RWPE2 (cell line): ENCODE results near the gene BICDL1.
A peak's percentile ranks its signal among the peaks of the same experiment; 100 is the strongest.

ENCODE experiments used
- ATAC-seq: fragments of 200-7000 bp; cut with Tn5 transposase; 3 replicates; pipeline ENCODE4 v1.9.1; 2021; ENCODE audit warnings: low read depth
- DNase-seq: peaks from one replicate; pipeline ENCODE4 v3.0.0-alpha.2; 2020; ENCODE audit warnings: low spot score
- H3K27ac ChIP-seq: fragments of 450-650 bp; 2 replicates; pipeline ENCODE4 v1.5.1; 2017; ENCODE audit warnings: mild to moderate bottlenecking; ENCODE audit not compliant: poor library complexity, severe bottlenecking
- H3K27me3 ChIP-seq: fragments of 250-450 bp; sonication (Bioruptor Pico); 2 replicates; pipeline ENCODE4 v1.5.1; 2021; ENCODE audit warnings: mild to moderate bottlenecking, moderate library complexity; ENCODE audit not compliant: insufficient read depth, poor library complexity, severe bottlenecking
- H3K36me3 ChIP-seq: fragments of 250-450 bp; sonication (Bioruptor Pico); 2 replicates; pipeline ENCODE4 v1.5.1; 2020; ENCODE audit warnings: low read depth, mild to moderate bottlenecking, moderate library complexity
- H3K4me1 ChIP-seq: fragments of 250-450 bp; sonication (Bioruptor Pico); 2 replicates; pipeline ENCODE4 v1.5.1; 2021; ENCODE audit warnings: mild to moderate bottlenecking, moderate library complexity; ENCODE audit not compliant: insufficient read depth, poor library complexity, severe bottlenecking
- H3K4me3 ChIP-seq: fragments of 250-450 bp; sonication (Bioruptor Pico); 2 replicates; pipeline ENCODE4 v1.5.1; 2021; ENCODE audit warnings: mild to moderate bottlenecking, moderate library complexity; ENCODE audit not compliant: severe bottlenecking
- H3K9me3 ChIP-seq: fragments of 250-450 bp; sonication (Bioruptor Pico); 2 replicates; pipeline ENCODE4 v1.5.1; 2021; ENCODE audit warnings: mild to moderate bottlenecking, moderate library complexity; ENCODE audit not compliant: severe bottlenecking
- TF ChIP-seq, protein P1 (sequence below): fragments of 450-650 bp; IDR thresholded peaks from one replicate; pipeline ENCODE4 v1.5.1; 2017; ENCODE audit warnings: mild to moderate bottlenecking, moderate library complexity; ENCODE audit not compliant: poor library complexity, severe bottlenecking

Gene BICDL1

GRCh38 chr12:120119271-120119973 lies 130.4 kb downstream of the BICDL1 start:
- no peak overlapping the region for H3K4me3 ChIP-seq
- DNase-seq: no peak
- H3K9me3 ChIP-seq: no peaks in the 10 kb centered on the region
- no peak for ATAC-seq
- H3K27ac ChIP-seq: peak overlapping the region; percentile 67
- TF ChIP-seq, protein P1, sequence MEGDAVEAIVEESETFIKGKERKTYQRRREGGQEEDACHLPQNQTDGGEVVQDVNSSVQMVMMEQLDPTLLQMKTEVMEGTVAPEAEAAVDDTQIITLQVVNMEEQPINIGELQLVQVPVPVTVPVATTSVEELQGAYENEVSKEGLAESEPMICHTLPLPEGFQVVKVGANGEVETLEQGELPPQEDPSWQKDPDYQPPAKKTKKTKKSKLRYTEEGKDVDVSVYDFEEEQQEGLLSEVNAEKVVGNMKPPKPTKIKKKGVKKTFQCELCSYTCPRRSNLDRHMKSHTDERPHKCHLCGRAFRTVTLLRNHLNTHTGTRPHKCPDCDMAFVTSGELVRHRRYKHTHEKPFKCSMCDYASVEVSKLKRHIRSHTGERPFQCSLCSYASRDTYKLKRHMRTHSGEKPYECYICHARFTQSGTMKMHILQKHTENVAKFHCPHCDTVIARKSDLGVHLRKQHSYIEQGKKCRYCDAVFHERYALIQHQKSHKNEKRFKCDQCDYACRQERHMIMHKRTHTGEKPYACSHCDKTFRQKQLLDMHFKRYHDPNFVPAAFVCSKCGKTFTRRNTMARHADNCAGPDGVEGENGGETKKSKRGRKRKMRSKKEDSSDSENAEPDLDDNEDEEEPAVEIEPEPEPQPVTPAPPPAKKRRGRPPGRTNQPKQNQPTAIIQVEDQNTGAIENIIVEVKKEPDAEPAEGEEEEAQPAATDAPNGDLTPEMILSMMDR: no peak
- peaks cover 24% of the 10 kb centered on the region for H3K4me1 ChIP-seq
- H3K36me3 ChIP-seq: peaks cover 11% of the 10 kb centered on the region
- no peaks in the 10 kb centered on the region for H3K27me3 ChIP-seq

GRCh38 chr12:120121343-120121742 lies 132.3 kb downstream of the BICDL1 start:
- peaks cover 18% of the 10 kb centered on the region for H3K4me1 ChIP-seq

GRCh38 chr12:120121766-120122293 lies 132.8 kb downstream of the BICDL1 start:
- no peak overlapping the region for H3K27ac ChIP-seq

More at GRCh38 chr12:120121343-120121742, 132.3 kb downstream of the BICDL1 start:
- TF ChIP-seq, protein P1: no peak
- Histone ChIP-seq H3K4me3 (no peak overlapping the region), H3K9me3 (no peaks in the 10 kb centered on the region), H3K27me3 (no peaks in the 10 kb centered on the region), H3K27ac (no peak overlapping the region), H3K36me3 (peaks cover 3% of the 10 kb centered on the region; the same call in 1 of the 2 replicates)
- DNase-seq (no peak), ATAC-seq (no peak)

DNA sequence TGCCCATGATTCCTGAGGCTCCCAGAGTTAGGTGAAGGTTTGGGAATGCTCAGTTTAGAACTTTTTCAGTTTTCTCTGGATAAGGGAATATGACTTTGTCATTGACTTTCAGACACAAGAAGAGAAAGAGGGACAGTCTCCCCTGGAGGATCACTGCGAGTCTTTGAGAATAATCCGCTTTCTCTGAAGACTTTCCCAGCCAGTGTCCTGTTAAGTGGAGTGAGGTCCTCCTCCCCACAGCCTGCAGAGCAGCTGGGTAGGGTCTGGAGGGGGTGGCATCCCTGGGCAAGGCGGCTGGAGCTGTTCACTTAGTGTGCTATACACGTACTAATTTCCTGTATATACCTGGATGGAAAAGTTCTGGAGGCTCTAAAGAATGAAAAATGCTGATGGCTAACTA lies 136.0 kb downstream of the BICDL1 start:
- TF ChIP-seq, protein P1: no peak
- Histone ChIP-seq H3K27ac (no peak overlapping the region), H3K4me3 (no peak overlapping the region), H3K27me3 (no peaks in the 10 kb centered on the region), H3K4me1 (no peaks in the 10 kb centered on the region), H3K36me3 (peaks cover 33% of the 10 kb centered on the region), H3K9me3 (no peaks in the 10 kb centered on the region)
- DNase-seq (no peak), ATAC-seq (no peak)

More at GRCh38 chr12:120121766-120122293, 132.8 kb downstream of the BICDL1 start:
- DNase-seq: no peak
- Histone ChIP-seq H3K9me3 (no peaks in the 10 kb centered on the region), H3K36me3 (peaks cover 8% of the 10 kb centered on the region), H3K27me3 (no peaks in the 10 kb centered on the region), H3K4me3 (no peak overlapping the region), H3K4me1 (peaks cover 18% of the 10 kb centered on the region)
- TF ChIP-seq, protein P1: no peak
- no peak for ATAC-seq
